ENCODE measurements around the gene C9orf43. TPM values are rescaled to one million over a fixed set of nuclear protein-coding genes. Genes with fewer than 3 reads are reported as not detected.

Gene C9orf43
- total and polyA plus RNA-seq, 9 of the 15 experiments (the other 6 are each of a cell fraction or from before 2014, with no cell fraction given) = 0.21 to 0.58 (median 0.33) TPM

- TF ChIP-seq E2F1 (CRISPR knock-in tag; IDR thresholded peaks at IDR 0.05) (no peak), BRD4 (IDR thresholded peaks at IDR 0.05) (no peak), KAT2B (IDR thresholded peaks at IDR 0.05; ENCODE audit: low read depth, low read length) (no peak), REST (IDR thresholded peaks at IDR 0.05; ENCODE audit: borderline replicate concordance) (no peak), REST (CRISPR knock-in tag; IDR thresholded peaks at IDR 0.05; ENCODE audit: low read depth) (no peak)
Observed at GRCh38 chr9:113397203-113397631, 13.3 kb upstream of the C9orf43 start (continued).
